Umbilical cord (tissue), 2 donors: ENCODE measurements around the gene ANGPTL2. TPM values are rescaled to one million over a fixed set of nuclear protein-coding genes. Genes with fewer than 3 reads are reported as not detected.
A peak's percentile ranks its signal among the peaks of the same experiment; 100 is the strongest.

Experiments used
- DNase-seq: peaks from one replicate; pipeline ENCODE4 v3.0.0-alpha.2; 2015; ENCODE audit warnings: low spot score
- total RNA-seq: library from RNA; depleted of rRNA; stranded (reverse); fragments of >200 nt; gene quantifications from one replicate; pipeline ENCODE4 v1.2.3, GENCODE V29; 2014; ENCODE audit warnings: low replicate concordance; ENCODE audit not compliant: insufficient read depth

ANGPTL2 gene
- total RNA-seq, 1 donor from 2014 or later = 14.7 TPM

- DNase-seq = no peak
Measured at GRCh38 chr9:127077644-127077946, 44.8 kb downstream of the ANGPTL2 start.

- DNase-seq = no peak
Measured at GRCh38 chr9:127076860-127077643, 45.4 kb downstream of the ANGPTL2 start.

- no peak for DNase-seq
Measured at GRCh38 chr9:127075624-127076372, 46.6 kb downstream of the ANGPTL2 start.

- DNase-seq = no peak
Measured at GRCh38 chr9:127074561-127075548, 47.6 kb downstream of the ANGPTL2 start.

GRCh38 chr9:127067603-127068220 lies 54.7 kb downstream of the ANGPTL2 start:
- peak; percentile 44 for DNase-seq

- DNase-seq = no peak
Measured at GRCh38 chr9:127066851-127067136, 55.6 kb downstream of the ANGPTL2 start.

GRCh38 chr9:127066060-127066850 lies 56.2 kb downstream of the ANGPTL2 start:
- DNase-seq = no peak

GRCh38 chr9:127065592-127065991 lies 56.8 kb downstream of the ANGPTL2 start:
- DNase-seq = no peak

- DNase-seq = no peak
Measured at GRCh38 chr9:127064335-127064734, 58.1 kb downstream of the ANGPTL2 start.

GRCh38 chr9:127061411-127061810 lies 61.0 kb downstream of the ANGPTL2 start:
- no peak for DNase-seq

- DNase-seq = no peak
Measured at GRCh38 chr9:127059765-127060361, 62.6 kb downstream of the ANGPTL2 start.

- DNase-seq = no peak
Measured at GRCh38 chr9:127059030-127059429, 63.4 kb downstream of the ANGPTL2 start.

GRCh38 chr9:127058645-127059021 lies 63.8 kb downstream of the ANGPTL2 start:
- no peak for DNase-seq

- no peak for DNase-seq
Measured at GRCh38 chr9:127058011-127058644, 64.3 kb downstream of the ANGPTL2 start.

- DNase-seq = no peak
Measured at GRCh38 chr9:127056446-127056845, 66.0 kb downstream of the ANGPTL2 start.

- DNase-seq = no peak
Measured at GRCh38 chr9:127055745-127056402, 66.6 kb downstream of the ANGPTL2 start.

GRCh38 chr9:127053960-127054359 lies 68.5 kb downstream of the ANGPTL2 start:
- no peak for DNase-seq

- peak; percentile 80 for DNase-seq
Measured at GRCh38 chr9:127053057-127053821, 69.2 kb downstream of the ANGPTL2 start.
